BE2C (cell line): ENCODE data around the gene OR2F2.

Experiments
- DNase-seq: peaks from one replicate; pipeline ENCODE4 v3.0.0-alpha.2; 2020
- H3K27me3 ChIP-seq: fragments of 250-450 bp; sonication (Bioruptor Pico); 2 replicates; pipeline ENCODE4 v1.5.1; 2020; ENCODE audit warnings: mild to moderate bottlenecking
- H3K36me3 ChIP-seq: fragments of 250-450 bp; sonication (Bioruptor Pico); 2 replicates; pipeline ENCODE4 v1.5.1; 2020; ENCODE audit warnings: mild to moderate bottlenecking
- H3K4me1 ChIP-seq: fragments of 250-450 bp; sonication (Bioruptor Pico); 2 replicates; pipeline ENCODE4 v1.5.1; 2020
- H3K4me3 ChIP-seq: 2 replicates; pipeline ENCODE4 v1.5.1; 2011; ENCODE audit warnings: low read depth, low read length
- H3K9me3 ChIP-seq: fragments of 250-450 bp; sonication (Bioruptor Pico); 2 replicates; pipeline ENCODE4 v1.5.1; 2020
- TF ChIP-seq, protein P1 (sequence below): IDR thresholded peaks from 2 replicates; pipeline ENCODE4 v1.5.1; 2012; ENCODE audit warnings: mild to moderate bottlenecking, low read depth, low read length

Gene OR2F2

DNA sequence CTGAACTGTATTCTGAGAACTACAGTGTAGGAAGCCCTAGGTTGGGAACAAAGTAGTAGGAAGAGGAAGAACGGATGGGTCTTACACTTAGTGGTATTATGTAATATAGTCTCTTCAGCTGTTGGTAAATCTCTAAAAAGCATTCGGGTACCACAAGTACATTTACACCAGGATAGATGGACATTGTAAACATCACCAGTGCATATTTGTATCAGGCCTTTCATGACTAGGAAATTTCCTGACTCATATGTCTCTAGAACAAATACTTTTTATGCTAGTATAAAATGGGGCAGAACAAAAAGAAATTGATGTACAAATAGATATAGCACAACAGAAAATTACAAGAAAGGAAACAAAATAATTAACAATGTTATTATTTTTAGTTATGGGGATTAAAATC lies 43.6 kb downstream of the OR2F2 start:
- Histone ChIP-seq H3K4me3 (no peak overlapping the region), H3K27me3 (no peaks in the 10 kb centered on the region), H3K36me3 (no peaks in the 10 kb centered on the region), H3K9me3 (no peaks in the 10 kb centered on the region), H3K4me1 (no peaks in the 10 kb centered on the region)
- DNase-seq = no peak
- TF ChIP-seq, protein P1, sequence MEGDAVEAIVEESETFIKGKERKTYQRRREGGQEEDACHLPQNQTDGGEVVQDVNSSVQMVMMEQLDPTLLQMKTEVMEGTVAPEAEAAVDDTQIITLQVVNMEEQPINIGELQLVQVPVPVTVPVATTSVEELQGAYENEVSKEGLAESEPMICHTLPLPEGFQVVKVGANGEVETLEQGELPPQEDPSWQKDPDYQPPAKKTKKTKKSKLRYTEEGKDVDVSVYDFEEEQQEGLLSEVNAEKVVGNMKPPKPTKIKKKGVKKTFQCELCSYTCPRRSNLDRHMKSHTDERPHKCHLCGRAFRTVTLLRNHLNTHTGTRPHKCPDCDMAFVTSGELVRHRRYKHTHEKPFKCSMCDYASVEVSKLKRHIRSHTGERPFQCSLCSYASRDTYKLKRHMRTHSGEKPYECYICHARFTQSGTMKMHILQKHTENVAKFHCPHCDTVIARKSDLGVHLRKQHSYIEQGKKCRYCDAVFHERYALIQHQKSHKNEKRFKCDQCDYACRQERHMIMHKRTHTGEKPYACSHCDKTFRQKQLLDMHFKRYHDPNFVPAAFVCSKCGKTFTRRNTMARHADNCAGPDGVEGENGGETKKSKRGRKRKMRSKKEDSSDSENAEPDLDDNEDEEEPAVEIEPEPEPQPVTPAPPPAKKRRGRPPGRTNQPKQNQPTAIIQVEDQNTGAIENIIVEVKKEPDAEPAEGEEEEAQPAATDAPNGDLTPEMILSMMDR = no peak

DNA sequence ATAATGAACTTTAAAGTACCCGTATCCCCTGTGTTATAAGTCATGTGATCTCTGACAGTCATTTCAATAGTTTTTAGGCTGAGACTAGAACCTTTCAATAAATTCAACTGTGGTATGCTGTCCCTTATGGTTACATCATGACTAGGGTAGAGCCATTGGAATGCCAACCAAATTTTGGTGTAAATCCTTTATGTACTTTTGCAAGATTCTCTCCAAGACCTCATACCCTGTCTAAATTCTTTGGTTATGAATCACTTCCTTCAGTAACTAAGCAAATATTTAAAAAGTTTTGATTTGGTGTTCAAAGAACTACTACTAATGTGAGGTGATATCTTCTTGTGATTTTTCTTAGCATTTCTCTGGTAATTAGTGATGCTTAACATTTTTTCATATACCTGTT lies 44.3 kb downstream of the OR2F2 start:
- DNase-seq = no peak
- Histone ChIP-seq H3K4me1 (no peaks in the 10 kb centered on the region), H3K27me3 (no peaks in the 10 kb centered on the region), H3K9me3 (no peaks in the 10 kb centered on the region), H3K4me3 (no peak overlapping the region), H3K36me3 (no peaks in the 10 kb centered on the region)
- TF ChIP-seq, protein P1 = no peak

DNA sequence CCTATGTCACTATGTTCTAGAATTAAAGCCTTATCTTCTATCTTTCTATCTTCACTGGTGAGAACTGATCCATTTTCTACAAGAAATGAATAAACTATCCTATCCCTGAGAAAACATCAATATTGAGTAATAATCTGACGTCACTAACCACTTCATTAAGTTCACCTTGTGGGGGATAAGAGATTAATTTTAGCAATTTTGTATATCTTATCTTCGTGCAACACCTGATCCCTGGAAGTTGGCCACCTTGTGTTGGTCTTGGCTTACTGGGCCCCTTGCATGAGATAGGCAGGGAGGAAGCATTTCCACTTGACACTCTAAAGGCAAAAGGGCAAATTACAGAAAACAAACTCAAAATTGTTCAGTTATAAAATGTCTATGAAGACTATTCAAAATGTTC lies 45.0 kb downstream of the OR2F2 start:
- no peaks in the 10 kb centered on the region for H3K27me3 ChIP-seq
- H3K4me1 ChIP-seq = no peaks in the 10 kb centered on the region
- H3K36me3 ChIP-seq = no peaks in the 10 kb centered on the region
- no peak for DNase-seq
- H3K4me3 ChIP-seq = no peak overlapping the region
- TF ChIP-seq, protein P1 = no peak
- H3K9me3 ChIP-seq = no peaks in the 10 kb centered on the region

DNA sequence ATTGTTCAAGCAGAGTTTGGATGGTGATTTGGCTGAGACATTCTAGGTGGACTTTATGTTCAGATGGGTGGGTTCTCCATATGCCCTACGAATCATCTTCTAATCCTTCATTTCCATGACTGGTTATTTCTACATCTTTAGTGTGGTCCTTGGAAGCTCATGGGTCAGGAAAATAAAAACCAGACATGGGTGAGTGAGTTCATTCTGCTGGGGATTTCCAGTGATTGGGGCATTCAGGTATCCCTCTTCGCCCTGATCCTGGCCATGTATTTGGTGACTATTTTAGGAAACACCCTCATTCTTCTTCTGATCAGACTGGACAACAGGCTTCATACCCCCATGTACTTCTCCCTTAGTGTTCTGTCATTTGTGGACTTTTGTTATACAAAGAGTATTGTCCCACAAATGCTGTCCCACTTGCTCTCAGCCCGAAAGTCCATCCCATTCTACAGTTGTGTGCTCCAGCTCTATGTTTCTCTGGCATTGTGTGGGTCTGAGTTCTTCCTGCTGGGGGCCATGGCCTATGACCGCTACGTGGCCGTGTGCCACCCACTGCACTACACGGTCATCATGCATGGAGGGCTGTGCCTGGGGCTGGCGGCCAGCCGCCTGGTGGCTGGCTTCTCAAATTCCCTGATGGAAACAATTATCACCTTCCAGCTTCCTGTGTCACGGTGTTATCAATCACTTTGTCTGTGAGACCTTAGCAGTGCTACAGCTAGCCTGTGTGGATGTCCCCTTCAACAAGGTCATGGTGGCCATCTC lies 45.9 kb downstream of the OR2F2 start:
- no peak for DNase-seq
- TF ChIP-seq, protein P1 = no peak
- Histone ChIP-seq H3K9me3 (no peaks in the 10 kb centered on the region), H3K4me3 (no peak overlapping the region), H3K4me1 (no peaks in the 10 kb centered on the region), H3K36me3 (no peaks in the 10 kb centered on the region), H3K27me3 (no peaks in the 10 kb centered on the region)

DNA sequence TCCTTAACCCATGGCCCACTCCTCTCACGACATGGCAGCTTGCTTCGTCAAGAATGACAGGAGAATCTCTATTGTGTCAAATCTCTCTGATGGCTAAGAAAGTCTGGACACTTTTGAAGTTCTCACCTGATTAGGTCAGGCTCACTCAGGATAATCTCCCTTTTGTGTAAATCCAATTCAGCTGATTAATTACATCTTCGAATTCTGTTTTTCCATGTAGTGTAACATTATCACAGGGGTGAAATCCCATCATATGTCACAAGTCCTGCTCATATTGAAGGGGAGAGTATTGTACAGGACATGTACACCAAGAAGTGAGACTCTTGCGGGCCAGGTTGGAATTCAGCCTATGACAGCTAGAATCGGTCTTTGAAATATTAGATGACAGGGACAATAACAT lies 48.9 kb downstream of the OR2F2 start:
- H3K9me3 ChIP-seq = no peaks in the 10 kb centered on the region

More for the DNA sequence above, 48.9 kb downstream of the OR2F2 start:
- no peaks in the 10 kb centered on the region for H3K36me3 ChIP-seq
- TF ChIP-seq, protein P1 = no peak
- no peak for DNase-seq
- H3K4me1 ChIP-seq = no peaks in the 10 kb centered on the region
- H3K27me3 ChIP-seq = no peaks in the 10 kb centered on the region
- no peak overlapping the region for H3K4me3 ChIP-seq
